HS-27A (cell line): ENCODE measurements around the gene MAGIX.
"Not testable (repeated sequence)": the region's sequence is repeated elsewhere in the genome, so short reads cannot be mapped to it uniquely, and the experiment has no call there.

Experiments
- DNase-seq: peaks from one replicate; pipeline ENCODE4 v3.0.0-alpha.2; 2012; ENCODE audit warnings: low read depth, missing footprints

MAGIX gene

DNA sequence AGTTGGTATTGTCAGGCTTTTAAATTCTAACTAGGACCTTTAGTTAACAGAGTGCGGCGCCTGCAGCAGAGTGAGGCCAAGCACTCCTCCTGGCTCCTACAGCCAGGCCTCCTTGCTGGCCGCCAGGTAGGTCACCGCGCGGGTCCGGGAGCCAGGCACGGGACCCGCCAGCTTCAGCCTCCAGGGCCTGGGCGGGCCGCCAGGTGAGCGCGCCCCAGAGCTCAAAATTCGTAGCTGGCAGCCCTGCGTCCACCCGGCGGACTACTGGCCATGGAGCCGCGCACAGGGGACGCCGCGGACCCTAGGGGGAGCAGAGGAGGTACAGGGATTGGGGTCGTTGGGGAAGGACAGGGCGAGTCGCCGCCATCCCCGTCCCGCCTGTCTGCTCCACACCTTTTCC lies at the start of gene MAGIX:
Gene MAGIX, plus strand, starts transcription at position 139 of the 400 bp plus-strand sequence. Its CDS starts 132 bp downstream, at position 271.
- DNase-seq = no peak

DNA sequence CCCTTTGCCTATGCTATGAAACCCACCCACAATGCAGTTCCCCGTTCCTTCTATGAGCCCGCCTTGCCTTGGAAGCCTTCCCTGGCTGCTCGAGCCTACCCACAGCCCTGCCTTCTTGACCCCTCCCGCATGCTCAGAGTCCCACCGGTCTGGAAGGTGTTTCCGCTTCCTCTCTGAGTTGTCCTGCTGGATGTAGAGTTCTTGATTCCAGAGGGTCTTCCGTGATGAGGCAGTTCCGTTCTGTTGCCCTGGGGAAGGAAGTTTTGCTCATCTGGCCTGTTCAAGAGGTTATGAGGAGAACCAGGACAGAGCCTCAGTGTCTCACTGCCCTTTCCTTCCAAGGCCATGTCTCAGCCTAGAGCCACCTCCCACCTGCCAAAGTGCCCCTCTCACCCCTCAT lies 46.5 kb upstream of the MAGIX start:
- DNase-seq = no peak

DNA sequence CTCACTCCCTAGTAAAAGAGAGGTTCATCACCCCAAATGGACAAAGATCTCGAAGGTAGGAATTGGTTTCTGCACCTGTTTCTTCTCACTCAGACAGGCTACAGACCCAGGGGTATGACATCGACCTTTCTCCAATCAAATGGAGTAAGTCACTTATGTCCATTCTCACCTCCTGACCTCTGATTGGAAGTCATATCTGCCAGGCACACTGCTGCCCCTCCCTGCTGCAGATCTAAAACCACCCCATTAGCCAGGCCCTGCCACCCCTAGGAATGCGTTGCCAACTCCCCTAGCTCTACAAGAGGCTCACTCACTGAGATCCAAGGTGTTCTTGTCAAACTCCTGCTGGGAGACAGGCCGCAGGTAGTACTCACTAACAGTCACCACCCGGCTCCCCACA lies 45.8 kb upstream of the MAGIX start:
- DNase-seq = no peak

DNA sequence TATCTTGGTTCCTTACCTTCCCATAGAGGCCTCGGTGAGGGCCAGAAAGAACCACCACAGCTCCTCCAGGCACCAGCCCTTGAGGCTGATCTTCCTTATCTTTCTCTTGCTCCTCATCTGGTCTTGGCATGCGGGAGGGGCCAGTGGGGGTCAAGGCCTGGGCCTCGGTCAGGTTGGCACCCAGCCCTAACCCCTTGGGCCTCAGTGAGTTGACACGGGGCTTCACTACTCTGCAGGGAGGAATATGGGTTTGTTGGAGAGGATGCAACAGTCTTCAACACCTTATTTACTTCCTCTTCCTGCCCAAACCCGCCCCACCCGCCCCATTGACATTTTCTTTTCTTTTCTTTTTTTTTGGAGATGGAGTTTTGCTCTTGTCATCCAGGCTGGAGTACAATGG lies 45.0 kb upstream of the MAGIX start:
- no peak for DNase-seq

GRCh38 chrX:49120091-49120490 lies 42.5 kb upstream of the MAGIX start:
- DNase-seq = no peak

GRCh38 chrX:49122499-49122898 lies 40.1 kb upstream of the MAGIX start:
- DNase-seq = no peak

- DNase-seq = not testable (repeated sequence)
These were observed 34.8 kb upstream of the MAGIX start for GRCh38 chrX:49127742-49128258.

DNA sequence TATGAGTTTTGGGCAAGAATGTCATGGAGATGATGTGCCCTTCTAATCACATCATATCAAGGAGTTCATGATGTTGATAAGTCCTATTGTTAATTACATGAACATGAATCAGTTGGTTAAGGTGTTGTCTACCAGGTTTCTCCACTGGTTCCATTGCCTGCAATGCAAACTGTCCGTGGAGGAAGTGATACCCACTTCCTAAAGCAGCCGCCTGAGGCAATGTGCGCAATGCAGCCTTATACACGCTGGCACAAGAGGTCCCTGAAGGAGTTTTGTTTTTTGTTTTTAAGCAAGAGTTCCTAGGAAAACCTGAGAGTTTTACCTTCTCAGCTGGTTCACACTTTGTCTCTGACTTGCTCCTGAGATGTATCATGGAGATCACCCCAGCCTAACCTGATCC lies 33.1 kb upstream of the MAGIX start:
- no peak for DNase-seq

- not testable (repeated sequence) for DNase-seq
These were observed 30.3 kb upstream of the MAGIX start for GRCh38 chrX:49132275-49132674.

- DNase-seq = no peak
These were observed 28.8 kb upstream of the MAGIX start for GRCh38 chrX:49133759-49134158.

- DNase-seq = no peak
These were observed 25.1 kb upstream of the MAGIX start for GRCh38 chrX:49137492-49137891.

- no peak for DNase-seq
These were observed 22.8 kb upstream of the MAGIX start for GRCh38 chrX:49139713-49140112.

DNA sequence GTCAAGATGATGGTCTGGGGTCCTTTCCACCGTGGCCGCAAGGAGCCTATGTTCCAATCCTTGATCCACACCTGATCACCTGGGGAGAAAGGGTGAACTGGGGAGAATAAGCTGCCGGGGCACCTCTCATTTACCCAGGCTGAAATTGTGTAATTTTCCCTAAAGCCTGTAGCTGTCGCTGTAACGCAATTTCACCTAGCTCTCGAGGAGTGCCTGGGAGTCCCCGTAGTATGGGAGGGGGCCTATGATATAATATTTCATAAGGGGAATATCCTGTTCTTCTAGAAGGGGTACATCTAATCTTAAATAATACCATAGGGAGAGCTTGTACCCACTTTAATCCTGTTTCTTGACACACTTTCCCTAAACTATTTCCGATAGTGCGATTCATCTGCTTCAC lies 20.3 kb upstream of the MAGIX start:
- DNase-seq = not testable (repeated sequence)

GRCh38 chrX:49143154-49143553 lies 19.4 kb upstream of the MAGIX start:
- not testable (repeated sequence) for DNase-seq

- DNase-seq = no peak
These were observed 15.3 kb upstream of the MAGIX start for GRCh38 chrX:49147282-49147681.

DNA sequence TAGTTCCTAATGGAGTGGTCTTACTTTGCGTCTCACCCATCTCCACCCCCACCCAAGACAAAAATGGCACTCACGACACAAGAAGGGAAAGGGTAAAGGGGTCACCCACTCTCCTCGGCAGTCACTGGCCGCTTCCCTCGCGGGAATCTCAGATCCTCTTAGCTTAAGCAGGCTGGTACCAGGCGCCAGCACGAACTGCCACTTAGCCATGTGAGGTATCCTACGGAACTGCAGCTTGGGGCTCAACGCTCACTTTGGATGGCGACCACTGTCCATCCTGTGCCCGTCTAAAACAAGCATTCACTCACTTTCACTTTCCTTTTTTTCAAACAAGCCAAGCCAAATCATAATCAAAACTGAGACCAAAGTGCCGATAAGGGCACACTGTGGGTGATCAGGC lies 14.6 kb upstream of the MAGIX start:
- DNase-seq = no peak

DNA sequence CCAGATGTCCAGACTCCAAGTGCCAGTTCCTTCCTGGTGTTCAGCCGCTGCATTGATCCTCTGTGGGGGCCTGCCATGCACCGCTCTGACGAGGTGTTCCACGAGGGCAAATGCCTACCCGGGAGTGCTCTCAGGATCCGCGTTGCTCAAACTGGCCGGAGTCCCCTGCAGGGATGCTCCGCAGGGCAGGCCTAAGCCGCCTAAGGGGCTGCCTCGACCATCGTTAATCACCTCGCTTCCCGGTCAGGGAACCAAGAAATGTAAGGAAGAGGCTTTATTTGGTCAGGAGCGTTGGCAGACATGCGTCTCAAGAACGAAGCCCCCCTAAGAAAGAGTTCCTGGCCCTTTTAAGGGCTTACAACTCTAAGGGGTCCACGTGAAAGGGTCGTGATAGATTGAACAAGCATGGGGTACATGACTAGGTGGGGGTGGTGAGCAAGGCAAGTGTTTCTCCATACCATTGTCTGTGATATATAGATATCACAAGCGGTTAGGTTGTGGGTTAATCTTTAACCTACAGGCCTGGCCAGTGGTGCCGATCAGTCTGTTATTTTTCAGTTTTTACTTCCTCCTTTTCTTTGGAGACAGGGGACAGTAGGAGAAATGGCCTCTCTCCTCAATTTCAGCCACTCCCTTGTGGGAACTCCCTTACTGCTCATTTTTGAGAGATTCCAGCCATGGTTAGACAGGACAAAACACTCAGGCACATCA lies 14.0 kb upstream of the MAGIX start:
- not testable (repeated sequence) for DNase-seq

- not testable (repeated sequence) for DNase-seq
These were observed 13.3 kb upstream of the MAGIX start for GRCh38 chrX:49149291-49149690.

GRCh38 chrX:49153467-49153866 lies 9.1 kb upstream of the MAGIX start:
- no peak for DNase-seq

DNA sequence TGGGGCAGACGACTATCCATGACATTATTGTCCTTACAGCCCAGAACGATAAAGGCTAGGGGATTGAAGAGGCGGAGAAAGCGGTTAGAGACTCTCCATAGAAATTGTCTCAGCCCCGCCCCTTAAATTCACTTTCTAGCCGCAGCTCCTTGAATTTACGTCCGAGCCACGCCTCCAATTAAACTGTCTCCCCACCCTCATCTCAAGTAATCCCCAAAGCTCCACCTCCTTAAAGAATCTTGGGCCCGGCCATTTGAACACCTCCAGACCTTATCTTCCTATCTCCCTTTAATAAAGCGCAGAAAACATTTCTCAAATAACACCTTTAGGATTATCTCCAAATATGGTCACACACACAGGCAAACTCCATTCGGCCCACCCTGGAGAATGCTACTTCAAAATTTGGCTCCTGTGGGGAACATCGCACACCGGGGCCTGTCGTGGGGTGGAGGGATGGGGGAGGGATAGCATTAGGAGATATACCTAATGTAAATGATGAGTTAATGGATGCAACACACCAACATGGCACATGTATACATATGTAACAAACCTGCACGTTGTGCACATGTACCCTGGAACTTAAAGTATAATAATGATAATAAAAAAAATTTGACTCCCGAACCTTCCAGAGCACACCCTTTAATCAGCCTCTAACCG lies 7.2 kb upstream of the MAGIX start:
- no peak for DNase-seq

- peak; percentile 52 for DNase-seq
These were observed 6.4 kb upstream of the MAGIX start for GRCh38 chrX:49155900-49156837.

DNA sequence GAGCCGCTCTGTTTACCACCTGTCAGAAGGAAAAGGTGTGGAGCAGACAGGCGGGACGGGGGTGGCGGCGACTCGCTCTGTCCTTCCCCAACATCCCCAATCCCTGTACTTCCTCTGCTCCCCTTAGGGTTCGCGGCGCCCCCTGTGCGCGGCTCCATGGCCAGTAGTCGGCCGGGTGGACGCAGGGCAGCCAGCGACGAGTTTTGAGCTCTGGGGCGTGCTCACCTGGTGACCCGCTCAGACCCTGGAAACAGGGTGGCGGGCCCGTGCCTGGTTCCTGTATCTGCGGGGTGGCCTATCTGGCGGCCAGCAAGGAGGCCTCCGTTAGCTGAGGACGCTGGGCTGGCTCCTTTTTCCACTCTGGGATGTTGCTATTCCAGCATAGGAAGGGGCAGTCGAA lies 5.4 kb upstream of the MAGIX start:
- no peak for DNase-seq
